Left lung (tissue), 10 donors: ENCODE data around the gene RBM10. TPM values are rescaled to one million over a fixed set of nuclear protein-coding genes. Genes with fewer than 3 reads are reported as not detected.

ENCODE experiments used
- ATAC-seq: fragments of 200-7000 bp; cut with Tn5 transposase; one replicate; pipeline ENCODE4 v1.9.1; 2020; ENCODE audit warnings: moderate library complexity
- DNase-seq, 4 donors: peaks; one replicate each; pipeline ENCODE4 v3.0.0-alpha.2; 2013 to 2020
- H3K27ac ChIP-seq, 2 donors: fragments of 200-600 bp; sonication (generic) in 1 of 2; one replicate each; pipeline versions ENCODE4 v1.5.0 to v1.8.0; 2020 to 2021
- H3K27me3 ChIP-seq, 2 donors: fragments of 200-600 bp; sonication (generic) in 1 of 2; one replicate each; pipeline versions ENCODE4 v1.5.0 to v1.8.0; 2020 to 2021
- H3K36me3 ChIP-seq, 2 donors: fragments of 200-600 bp; sonication (generic) in 1 of 2; one replicate each; pipeline versions ENCODE4 v1.5.0 to v1.8.0; 2020 to 2021
- H3K4me1 ChIP-seq, 2 donors: fragments of 200-600 bp; one replicate each; pipeline ENCODE4 v1.8.0; 2021
- H3K4me3 ChIP-seq, 2 donors: fragments of 200-600 bp; sonication (generic) in 1 of 2; one replicate each; pipeline versions ENCODE4 v1.5.0 to v1.8.0; 2020 to 2021; ENCODE audit warnings: mild to moderate bottlenecking in 1 of 2
- H3K9me3 ChIP-seq, 2 donors: fragments of 200-600 bp; sonication (generic) in 1 of 2; one replicate each; pipeline versions ENCODE4 v1.5.0 to v1.8.0; 2020 to 2021
- CTCF ChIP-seq, 2 donors: fragments of 200-600 bp; sonication (generic) in 1 of 2; IDR thresholded peaks; one replicate each; pipeline versions ENCODE4 v1.5.0 to v1.8.0; 2021; ENCODE audit warnings: antibody characterized with exemption in 2 of 2
- intact Hi-C, 2 donors: fragments of 100-400 bp; cut with DNase I; formaldehyde crosslinking; loops; one replicate each; pipeline versions ENCODE4 v1.11.2 to v1.14.2; 2022
- polyA plus RNA-seq, 6 donors: library from polyadenylated mRNA; unstranded; fragments of 120-200 nt; gene quantifications; one replicate each; pipeline ENCODE4 v1.2.1, GENCODE V29; 2013; ENCODE audit not compliant: insufficient read length in 6 of 6
- total RNA-seq, 2 donors: library from RNA; stranded (reverse); fragmentation: NEBNext Ultra II Directional; extraction: Animal tissue kit (Norgen Biotek cat#: 25700); gene quantifications; one replicate each; pipeline ENCODE4 v1.2.1, GENCODE V29; 2021
- donor health status: DM: no; HTN: yes; CAD: no.
- donor health status: DM: no; HTN: no; CAD: no.

The RBM10 gene
- total and polyA plus RNA-seq, 8 donors, result 31.6 to 57.8 (median 51.0) TPM

GRCh38 chrX:47226531-47227333 lies 81.7 kb downstream of the RBM10 start:
- Histone ChIP-seq H3K9me3 (no peaks in the 10 kb centered on the region), H3K36me3 (peaks cover 0 to 60% of the 10 kb centered on the region in 2 donors), H3K4me3 (no peak overlapping the region), H3K27me3 (no peaks in the 10 kb centered on the region), H3K4me1 (no peaks in the 10 kb centered on the region), H3K27ac (no peak overlapping the region)
- DNase-seq (peak in 1 of 4 donors; percentile 19), ATAC-seq (no peak)
- intact Hi-C loops, result no loop called here
- no peak for TF ChIP-seq CTCF (IDR thresholded peaks at IDR 0.05)

- ATAC-seq (no peak), DNase-seq (no peak)
- no peaks in the 10 kb centered on the region for H3K9me3 ChIP-seq
- no peak overlapping the region for H3K27ac ChIP-seq
- intact Hi-C loops, result no loop called here
- no peaks in the 10 kb centered on the region for H3K4me1 ChIP-seq
- H3K36me3 ChIP-seq, result peaks cover 0 to 60% of the 10 kb centered on the region in 2 donors
- no peak for TF ChIP-seq CTCF (IDR thresholded peaks at IDR 0.05)
- no peak overlapping the region for H3K4me3 ChIP-seq
- no peaks in the 10 kb centered on the region for H3K27me3 ChIP-seq
Observed at GRCh38 chrX:47227334-47227583, 82.2 kb downstream of the RBM10 start.

- Histone ChIP-seq H3K4me3 (no peak overlapping the region), H3K4me1 (no peaks in the 10 kb centered on the region), H3K27ac (no peak overlapping the region), H3K36me3 (peaks cover 0 to 52% of the 10 kb centered on the region in 2 donors), H3K27me3 (no peaks in the 10 kb centered on the region), H3K9me3 (no peaks in the 10 kb centered on the region)
- intact Hi-C loops, result no loop called here
- ATAC-seq (no peak), DNase-seq (no peak)
- TF ChIP-seq CTCF (IDR thresholded peaks at IDR 0.05), result no peak
Observed at GRCh38 chrX:47228550-47229270, 83.7 kb downstream of the RBM10 start.

- Histone ChIP-seq H3K9me3 (no peaks in the 10 kb centered on the region), H3K4me3 (no peak overlapping the region), H3K36me3 (peaks cover 0 to 45% of the 10 kb centered on the region in 2 donors), H3K4me1 (no peaks in the 10 kb centered on the region), H3K27ac (no peak overlapping the region), H3K27me3 (no peaks in the 10 kb centered on the region)
- intact Hi-C loops, result no loop called here
- ATAC-seq, result no peak
- DNase-seq, result no peak
- TF ChIP-seq CTCF (IDR thresholded peaks at IDR 0.05), result no peak
Observed at GRCh38 chrX:47229427-47229826, 84.4 kb downstream of the RBM10 start.

GRCh38 chrX:47230136-47230868 lies 85.3 kb downstream of the RBM10 start:
- no peaks in the 10 kb centered on the region for H3K9me3 ChIP-seq
- peaks cover 0 to 36% of the 10 kb centered on the region in 2 donors for H3K36me3 ChIP-seq
- H3K27me3 ChIP-seq, result peaks cover 0 to 2% of the 10 kb centered on the region in 2 donors
- DNase-seq (no peak), ATAC-seq (no peak)
- H3K4me1 ChIP-seq, result no peaks in the 10 kb centered on the region
- no peak for TF ChIP-seq CTCF (IDR thresholded peaks at IDR 0.05)
- H3K27ac ChIP-seq, result no peak overlapping the region
- intact Hi-C loops, result no loop called here
- no peak overlapping the region for H3K4me3 ChIP-seq
